ENCODE results near the gene IL2RA.

DNA sequence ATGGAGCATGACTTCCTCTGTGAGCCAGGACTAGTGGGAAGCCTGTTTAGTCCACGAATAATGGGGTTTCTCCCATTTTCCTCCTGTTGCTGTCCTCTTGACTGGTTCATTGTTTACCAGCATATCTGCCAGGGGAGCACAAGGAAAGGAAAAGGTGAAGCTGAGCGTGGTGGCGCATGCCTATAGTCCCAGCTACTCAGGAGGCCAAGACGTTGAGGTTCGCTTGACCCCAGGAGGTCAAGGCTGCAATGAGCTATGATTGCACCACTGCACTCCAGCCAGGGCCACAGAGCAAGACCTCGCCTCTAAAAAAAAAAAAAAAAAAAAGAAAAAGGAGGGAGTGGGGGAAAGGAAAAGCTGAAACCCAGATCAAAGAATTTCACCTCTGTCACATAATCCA lies 5.8 kb upstream of the IL2RA start:
- TF ChIP-seq, protein P1, sequence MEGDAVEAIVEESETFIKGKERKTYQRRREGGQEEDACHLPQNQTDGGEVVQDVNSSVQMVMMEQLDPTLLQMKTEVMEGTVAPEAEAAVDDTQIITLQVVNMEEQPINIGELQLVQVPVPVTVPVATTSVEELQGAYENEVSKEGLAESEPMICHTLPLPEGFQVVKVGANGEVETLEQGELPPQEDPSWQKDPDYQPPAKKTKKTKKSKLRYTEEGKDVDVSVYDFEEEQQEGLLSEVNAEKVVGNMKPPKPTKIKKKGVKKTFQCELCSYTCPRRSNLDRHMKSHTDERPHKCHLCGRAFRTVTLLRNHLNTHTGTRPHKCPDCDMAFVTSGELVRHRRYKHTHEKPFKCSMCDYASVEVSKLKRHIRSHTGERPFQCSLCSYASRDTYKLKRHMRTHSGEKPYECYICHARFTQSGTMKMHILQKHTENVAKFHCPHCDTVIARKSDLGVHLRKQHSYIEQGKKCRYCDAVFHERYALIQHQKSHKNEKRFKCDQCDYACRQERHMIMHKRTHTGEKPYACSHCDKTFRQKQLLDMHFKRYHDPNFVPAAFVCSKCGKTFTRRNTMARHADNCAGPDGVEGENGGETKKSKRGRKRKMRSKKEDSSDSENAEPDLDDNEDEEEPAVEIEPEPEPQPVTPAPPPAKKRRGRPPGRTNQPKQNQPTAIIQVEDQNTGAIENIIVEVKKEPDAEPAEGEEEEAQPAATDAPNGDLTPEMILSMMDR (IDR thresholded peaks at IDR 0.05; ENCODE audit: insufficient read depth, low read length, poor library complexity, severe bottlenecking), result no peak
- no peak for TF ChIP-seq EZH2phosphoT487 (conservative IDR thresholded peaks at IDR 0.05; ENCODE audit: low read length)
